HG02642 (cell line): ENCODE results near the gene SORBS1.

Experiments
- ATAC-seq: cut with Tn5 transposase; IDR thresholded peaks from one replicate; pipeline ENCODE4 v1.9.1; 2021; ENCODE audit warnings: mild to moderate bottlenecking; ENCODE audit not compliant: unreplicated experiment, poor library complexity

SORBS1 gene

GRCh38 chr10:95288303-95288702 is 272.9 kb downstream of the SORBS1 start:
- no peak for ATAC-seq

GRCh38 chr10:95287281-95287680 is 273.9 kb downstream of the SORBS1 start:
- ATAC-seq: no peak

GRCh38 chr10:95286707-95287106 is 274.5 kb downstream of the SORBS1 start:
- no peak for ATAC-seq

DNA sequence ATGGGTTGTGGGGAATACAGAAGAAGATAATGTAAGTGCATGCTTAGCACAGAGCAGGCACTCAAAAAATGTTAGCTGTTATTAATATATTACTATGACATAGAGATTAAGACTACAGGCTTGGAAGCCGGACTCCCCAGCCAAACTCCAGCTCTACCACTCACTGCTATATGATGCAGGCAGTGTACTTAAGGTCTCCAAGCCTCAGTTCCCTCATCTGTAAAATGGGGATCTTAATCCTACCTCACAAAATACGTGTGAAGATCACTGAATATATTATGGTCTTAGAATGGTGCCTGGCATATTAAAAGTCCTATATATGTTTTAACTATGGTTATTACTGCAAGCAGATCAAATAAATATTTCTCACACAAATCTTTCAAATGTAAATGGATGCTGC is 275.6 kb downstream of the SORBS1 start:
- no peak for ATAC-seq

- no peak for ATAC-seq
These were observed 276.4 kb downstream of the SORBS1 start for GRCh38 chr10:95284807-95285206.

GRCh38 chr10:95282107-95282506 is 279.1 kb downstream of the SORBS1 start:
- no peak for ATAC-seq

GRCh38 chr10:95281206-95281605 is 280.0 kb downstream of the SORBS1 start:
- no peak for ATAC-seq

- ATAC-seq: no peak
These were observed 280.5 kb downstream of the SORBS1 start for GRCh38 chr10:95280637-95281036.

DNA sequence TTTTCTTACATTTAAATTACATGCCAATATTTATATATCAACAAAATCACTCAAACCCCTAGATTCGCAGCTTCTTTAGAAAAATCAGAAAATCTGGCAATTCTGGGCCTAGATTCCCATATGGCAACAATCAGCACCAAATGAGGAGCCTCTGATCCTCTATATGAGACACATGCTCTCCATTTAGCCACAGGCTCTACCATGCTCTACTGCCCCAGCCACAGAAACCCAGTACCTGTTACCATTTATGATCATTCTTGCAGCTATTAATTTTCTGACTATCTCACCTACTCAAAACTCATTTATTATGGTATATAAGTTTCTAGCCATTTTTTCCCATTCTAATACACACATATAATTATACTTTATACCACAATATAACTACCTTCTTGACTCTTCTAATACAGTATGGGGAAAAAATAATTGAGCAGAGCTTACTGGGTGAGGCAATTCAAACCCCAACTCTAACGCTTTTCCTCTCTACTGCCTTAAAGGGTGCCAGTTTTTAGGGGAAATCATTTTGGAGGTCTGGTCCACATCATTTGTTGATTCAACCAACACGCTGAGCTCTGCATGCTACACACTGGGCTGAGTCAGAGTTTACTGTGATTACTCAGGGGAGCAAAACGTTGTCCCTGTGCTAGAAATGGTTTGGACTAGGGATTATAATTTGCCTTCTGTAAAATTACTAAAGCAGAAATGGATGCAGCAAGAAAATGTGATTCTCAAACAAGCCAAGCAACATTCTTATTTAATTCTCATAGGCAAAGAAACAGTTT is 281.9 kb downstream of the SORBS1 start:
- peak; percentile 54 for ATAC-seq

GRCh38 chr10:95278061-95278988 is 282.8 kb downstream of the SORBS1 start:
- ATAC-seq: no peak

DNA sequence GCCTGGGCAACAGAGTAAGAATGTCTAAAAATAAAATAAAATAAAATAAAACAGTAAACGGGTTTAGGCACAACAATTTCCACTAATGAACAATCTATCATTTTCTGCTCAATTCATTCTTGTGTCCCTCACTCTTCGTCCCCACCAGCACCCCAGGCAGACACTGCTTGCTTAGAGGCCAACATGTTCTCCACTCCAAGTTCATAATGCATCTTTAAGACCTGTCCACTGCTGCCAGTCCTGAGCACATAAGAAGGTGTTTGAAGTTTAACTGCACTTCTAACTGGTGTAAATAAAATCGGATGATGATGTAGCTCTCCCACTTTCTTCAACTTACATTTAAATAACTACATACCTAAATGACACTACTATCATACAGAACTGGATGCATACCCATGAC is 283.6 kb downstream of the SORBS1 start:
- no peak for ATAC-seq

- ATAC-seq: no peak
These were observed 284.0 kb downstream of the SORBS1 start for GRCh38 chr10:95277201-95277570.

GRCh38 chr10:95276367-95277200 is 284.6 kb downstream of the SORBS1 start:
- ATAC-seq: no peak

DNA sequence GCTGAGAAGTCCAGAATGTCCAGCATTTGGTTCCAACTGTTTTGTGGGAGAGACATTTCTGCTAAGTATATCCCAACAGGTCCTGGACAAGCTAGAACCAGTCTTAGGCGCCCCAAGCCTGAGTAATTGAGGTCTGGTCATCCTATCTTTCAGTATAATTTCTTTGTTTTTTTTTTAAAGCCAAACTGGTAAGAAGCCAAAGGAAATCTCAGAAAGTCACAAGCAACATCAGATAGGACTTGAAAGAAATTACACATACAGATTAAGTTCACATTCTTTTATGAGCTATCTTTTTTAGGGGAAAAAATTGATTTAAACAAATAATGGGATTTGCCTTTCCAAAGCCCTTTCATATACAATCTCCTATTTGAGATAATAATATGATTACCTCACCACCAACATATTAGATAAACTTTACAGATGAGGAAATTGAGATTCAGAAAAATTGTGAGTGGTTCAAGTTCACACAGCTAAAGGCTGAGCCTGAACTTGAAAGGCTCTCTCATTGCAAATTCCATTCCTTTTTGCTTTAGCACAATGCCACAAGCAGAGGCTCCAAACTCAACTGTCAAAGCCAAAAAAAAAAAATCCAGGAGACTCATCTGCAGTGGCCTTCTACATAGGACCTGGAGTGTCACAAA is 285.3 kb downstream of the SORBS1 start:
- ATAC-seq: no peak

DNA sequence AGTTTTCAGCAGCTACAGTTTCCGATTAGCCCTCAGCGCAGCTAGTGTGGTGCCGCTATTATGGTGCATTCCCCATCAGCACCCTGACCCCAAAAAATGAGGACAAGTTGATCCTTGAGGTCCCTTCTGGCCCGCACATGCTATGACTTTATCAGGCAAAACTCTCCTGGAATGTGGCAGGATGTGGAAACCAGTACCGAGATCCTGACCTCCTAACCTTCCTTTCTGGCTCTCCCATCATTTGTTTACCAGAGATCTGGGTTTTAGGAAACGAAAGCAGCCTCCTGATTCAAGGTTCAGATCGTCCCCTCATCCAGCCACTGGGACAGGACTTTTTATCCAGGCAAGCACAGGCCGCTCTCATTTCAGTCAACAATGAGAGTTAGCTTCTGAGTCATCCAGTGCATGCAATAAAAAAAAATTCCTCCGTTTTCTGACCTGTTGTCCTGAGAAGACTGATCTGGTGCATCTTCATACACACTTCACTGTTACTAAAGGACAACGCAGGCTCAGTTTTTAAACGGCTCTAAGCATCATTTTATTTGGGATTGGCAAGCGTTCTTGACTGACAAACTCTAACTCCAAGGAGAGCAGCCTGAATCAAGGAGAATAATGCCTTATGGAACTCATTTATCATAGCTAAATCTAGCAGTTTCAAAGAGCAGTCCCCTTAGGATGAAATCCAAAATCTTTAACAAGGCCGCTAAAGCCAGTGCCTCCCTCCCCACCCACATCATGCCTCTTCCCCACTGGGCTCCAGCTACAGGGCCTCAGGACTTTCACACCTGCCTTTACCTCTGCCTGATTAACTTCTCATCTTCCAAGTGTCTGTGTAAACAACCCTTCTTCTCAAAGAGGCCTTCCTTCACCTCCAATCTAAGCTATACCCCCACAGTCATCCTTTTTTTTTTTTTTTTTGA is 287.5 kb downstream of the SORBS1 start:
- ATAC-seq: no peak

DNA sequence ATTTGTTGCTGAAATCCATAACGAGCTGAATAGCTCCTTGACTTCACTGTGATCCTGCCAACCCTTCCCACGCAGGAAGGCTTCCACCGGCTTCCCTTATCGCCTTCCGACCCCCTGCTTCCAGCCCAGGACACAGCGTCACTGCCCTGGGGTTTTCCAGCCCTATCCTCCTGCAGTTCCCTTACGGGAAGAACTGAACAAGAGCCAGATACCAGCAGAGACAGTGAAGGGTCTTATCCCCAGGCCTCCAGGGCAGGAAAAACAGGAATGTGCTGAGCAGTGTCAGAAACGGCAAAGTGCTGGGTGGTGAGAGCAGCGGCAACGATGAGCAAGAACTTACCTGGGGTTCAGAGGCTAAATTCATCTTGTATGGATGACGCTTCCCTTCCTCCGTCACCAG is 292.7 kb downstream of the SORBS1 start:
- ATAC-seq: no peak

- ATAC-seq: no peak
These were observed 293.9 kb downstream of the SORBS1 start for GRCh38 chr10:95267251-95267650.

GRCh38 chr10:95266674-95267095 is 294.5 kb downstream of the SORBS1 start:
- ATAC-seq: peak; percentile 76

DNA sequence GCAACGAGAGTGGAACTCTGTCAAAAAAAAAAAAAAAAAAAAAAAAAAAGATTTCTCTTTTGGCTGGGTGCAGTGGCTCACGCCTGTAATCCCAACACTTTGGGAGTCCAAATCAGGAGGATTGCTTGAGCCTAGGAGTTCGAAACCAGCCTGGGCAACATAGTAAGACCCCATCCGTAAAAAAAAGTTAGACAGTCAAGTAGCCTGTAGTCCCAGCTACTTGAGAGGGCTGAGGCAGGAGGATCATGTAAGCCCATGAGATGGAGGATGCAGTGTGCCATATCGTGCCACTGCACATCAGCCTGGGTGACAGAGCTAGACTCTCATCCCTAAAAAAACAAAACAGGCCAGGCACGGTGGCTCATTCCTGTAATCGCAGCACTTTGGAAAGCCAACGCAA is 295.6 kb downstream of the SORBS1 start:
- ATAC-seq: no peak
